Fibroblast of skin of left biceps (primary cell): Measurements from ENCODE around the gene SUFU.
"Not testable (repeated sequence)": the region's sequence is repeated elsewhere in the genome, so short reads cannot be mapped to it uniquely, and the experiment has no call there.

Source experiments
- DNase-seq, 2 experiments: peaks; one replicate each; pipeline ENCODE4 v3.0.0-alpha.2; 2013; ENCODE audit warnings: low read depth in 2 of 2

Gene SUFU

DNA sequence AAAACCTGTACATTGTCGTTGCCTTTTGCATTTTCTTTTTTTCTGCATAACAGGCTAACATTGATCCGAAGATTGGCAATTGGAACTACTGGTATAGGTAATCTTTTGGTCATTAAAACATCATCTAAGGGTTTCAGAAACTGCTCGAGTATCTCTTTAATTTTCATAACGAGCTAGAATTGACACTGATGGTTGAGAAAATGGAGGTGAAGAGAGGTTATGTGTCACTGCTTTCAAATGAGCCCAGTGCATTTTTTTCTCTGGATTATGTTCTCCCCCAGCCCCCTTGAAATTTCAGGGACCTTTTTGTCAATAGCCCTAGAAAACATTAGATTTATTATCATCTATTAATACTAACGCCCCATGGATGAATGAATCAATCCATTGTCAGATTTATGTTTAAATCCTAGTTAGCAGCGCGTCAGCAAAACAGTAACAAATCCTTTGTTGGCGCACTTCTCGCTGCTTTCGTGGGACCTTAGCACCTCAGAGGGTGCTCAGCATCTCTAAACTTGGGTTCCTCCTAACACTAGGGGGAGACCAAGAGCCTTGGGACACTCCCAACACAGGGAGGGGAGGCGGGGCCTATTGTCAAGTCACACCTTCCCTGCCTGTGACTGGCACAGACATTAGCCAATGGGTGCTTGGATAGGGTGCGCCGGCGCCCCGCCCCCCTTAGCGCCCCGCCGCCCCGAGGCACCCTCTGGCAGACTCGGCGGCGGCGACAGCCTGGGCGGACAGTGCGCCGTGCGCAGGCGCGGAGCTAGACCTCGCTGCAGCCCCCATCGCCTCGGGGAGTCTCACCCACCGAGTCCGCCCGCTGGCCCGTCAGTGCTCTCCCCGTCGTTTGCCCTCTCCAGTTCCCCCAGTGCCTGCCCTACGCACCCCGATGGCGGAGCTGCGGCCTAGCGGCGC lies at the start of gene SUFU:
Gene SUFU, plus strand, starts transcription at position 709 of the 915 bp plus-strand sequence. Its CDS starts 181 bp downstream, at position 890.
- DNase-seq, result peak; percentile 97

GRCh38 chr10:102454662-102455487 lies 48.9 kb upstream of the SUFU start:
- not testable (repeated sequence) for DNase-seq

- DNase-seq, result peak; percentile 57 to 61
Measured at GRCh38 chr10:102455893-102456471, 47.8 kb upstream of the SUFU start.

DNA sequence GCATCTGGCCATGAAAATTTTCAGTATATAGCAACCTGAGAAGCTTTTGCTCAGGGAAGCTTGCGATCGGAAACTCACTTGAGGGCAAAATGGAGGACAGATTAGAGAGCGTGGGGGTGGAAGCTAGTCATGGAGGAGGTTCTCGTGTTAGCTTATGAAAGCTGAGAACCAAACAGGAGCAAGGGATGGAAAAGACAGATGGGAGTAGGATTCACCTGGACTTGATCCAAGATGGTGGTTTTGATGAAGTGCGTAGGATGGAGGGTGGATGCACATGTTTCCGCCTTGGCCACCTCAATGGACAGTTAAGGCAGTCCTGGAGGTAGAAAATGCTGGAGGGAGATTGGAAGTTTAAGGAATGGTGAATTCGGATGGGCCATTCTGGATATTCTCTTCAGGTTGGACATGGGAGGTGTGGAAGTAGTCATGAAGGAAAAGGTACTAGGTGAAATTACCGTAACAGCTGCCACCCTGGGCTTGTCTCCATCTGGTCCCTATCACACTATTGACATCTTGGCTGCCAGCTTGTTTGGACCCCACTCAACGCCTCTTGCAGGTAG lies 46.1 kb upstream of the SUFU start:
- no peak for DNase-seq

GRCh38 chr10:102458656-102459055 lies 45.1 kb upstream of the SUFU start:
- no peak for DNase-seq

- no peak for DNase-seq
Measured at GRCh38 chr10:102460836-102461186, 43.0 kb upstream of the SUFU start.

- peak; percentile 31 to 33 for DNase-seq
Measured at GRCh38 chr10:102461187-102462054, 42.4 kb upstream of the SUFU start.

DNA sequence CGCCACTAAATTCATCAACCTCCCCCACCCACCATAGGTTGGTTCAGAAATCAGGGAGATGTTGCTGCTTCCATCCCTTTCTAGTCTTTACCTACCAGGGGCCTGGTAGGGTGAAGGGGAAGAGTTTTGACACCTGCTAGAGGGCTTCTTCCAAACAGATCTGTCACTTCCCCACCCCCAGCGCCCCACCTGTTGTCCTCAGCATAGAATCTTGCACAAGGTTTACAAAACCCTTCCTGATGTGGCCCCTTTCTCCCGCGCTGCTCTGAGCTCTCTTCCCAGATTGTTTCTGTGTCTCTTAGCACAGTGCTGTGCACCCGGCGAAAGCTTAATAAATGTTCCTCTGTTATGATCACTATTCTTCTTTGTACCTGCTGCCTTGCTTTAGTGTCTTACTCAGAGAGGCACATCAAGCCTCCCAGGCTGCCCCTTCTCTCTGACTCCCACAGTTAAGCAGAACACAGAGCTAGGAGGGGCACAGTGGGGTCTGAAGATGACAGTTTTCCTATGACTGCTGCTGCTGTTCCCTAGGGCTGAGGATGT lies 41.2 kb upstream of the SUFU start:
- no peak for DNase-seq

- DNase-seq, result no peak
Measured at GRCh38 chr10:102463983-102464382, 39.8 kb upstream of the SUFU start.

DNA sequence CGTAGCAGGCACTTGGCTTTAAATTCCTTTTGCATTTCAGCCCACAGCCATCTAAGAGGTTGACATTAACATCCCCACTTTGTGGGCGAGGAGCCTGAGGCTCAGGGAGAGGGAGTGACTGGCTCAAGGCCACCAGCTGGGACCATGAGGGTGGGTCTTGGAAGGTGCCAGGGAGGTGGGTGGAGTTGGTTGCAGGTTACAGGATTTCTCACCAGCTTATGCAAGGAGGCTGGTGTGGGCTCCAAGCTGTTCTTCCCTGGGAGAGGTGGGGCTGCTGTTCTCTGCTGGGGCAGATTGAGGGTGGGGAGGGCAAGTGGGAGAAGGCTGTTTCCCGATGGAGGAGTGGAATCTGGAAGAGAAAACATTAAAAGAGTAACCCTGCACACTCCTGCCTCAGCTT lies 38.3 kb upstream of the SUFU start:
- DNase-seq, result no peak

DNA sequence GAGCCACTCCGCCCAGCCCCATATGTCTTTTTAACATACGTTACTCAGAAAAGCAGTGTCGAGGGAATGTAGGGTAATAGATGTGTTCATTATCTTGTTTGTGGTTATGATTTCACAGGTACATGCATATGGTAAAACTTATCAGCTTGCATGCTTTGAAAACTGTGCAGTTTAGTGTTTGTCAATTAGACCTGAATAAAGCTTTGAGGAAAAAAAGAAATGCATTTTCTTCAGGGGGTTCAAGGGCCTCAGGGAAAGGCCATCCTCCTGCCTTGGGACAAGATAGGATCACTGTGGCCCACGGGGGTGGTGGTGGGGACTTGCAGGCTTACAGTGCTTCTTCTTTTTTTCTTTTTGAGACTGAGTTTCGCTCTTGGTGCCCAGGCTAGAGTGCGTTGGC lies 36.5 kb upstream of the SUFU start:
- no peak for DNase-seq

GRCh38 chr10:102467971-102468438 lies 35.8 kb upstream of the SUFU start:
- DNase-seq, result no peak

- no peak for DNase-seq
Measured at GRCh38 chr10:102468683-102469082, 35.1 kb upstream of the SUFU start.

DNA sequence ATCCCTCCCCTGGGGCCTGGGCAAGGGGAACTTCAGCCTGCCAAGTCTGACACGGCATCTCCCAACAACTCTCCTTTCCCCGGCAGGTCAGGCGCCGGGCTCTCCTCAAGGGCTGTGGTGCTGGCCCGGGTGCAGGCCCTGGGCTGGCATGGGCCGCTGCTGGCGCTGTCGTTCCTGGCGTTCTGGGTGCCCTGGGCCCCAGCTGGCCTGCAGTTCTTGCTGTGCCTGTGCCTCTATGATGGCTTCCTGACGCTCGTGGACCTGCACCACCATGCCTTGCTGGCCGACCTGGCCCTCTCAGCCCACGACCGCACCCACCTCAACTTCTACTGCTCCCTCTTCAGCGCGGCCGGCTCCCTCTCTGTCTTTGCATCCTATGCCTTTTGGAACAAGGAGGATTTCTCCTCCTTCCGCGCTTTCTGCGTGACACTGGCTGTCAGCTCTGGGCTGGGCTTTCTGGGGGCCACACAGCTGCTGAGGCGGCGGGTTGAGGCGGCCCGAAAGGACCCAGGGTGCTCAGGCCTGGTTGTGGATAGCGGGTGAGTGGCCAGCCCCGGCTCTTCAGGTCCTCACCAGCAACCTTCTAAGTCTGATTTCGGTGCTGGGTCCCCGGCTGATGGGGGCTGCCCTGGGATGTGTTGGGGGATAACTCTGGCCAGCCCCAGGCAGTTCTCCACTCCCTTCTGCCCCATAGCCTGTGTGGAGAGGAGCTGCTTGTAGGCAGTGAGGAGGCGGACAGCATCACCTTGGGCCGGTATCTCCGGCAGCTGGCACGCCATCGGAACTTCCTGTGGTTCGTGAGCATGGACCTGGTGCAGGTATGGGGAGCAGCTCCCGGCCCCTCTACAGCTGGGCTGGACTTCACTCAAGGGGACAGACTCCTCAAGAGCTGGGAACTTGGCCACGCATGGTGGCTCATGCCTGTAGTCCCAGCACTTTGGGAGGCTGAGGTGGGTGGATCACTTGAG lies 32.9 kb upstream of the SUFU start:
- DNase-seq, result no peak

DNA sequence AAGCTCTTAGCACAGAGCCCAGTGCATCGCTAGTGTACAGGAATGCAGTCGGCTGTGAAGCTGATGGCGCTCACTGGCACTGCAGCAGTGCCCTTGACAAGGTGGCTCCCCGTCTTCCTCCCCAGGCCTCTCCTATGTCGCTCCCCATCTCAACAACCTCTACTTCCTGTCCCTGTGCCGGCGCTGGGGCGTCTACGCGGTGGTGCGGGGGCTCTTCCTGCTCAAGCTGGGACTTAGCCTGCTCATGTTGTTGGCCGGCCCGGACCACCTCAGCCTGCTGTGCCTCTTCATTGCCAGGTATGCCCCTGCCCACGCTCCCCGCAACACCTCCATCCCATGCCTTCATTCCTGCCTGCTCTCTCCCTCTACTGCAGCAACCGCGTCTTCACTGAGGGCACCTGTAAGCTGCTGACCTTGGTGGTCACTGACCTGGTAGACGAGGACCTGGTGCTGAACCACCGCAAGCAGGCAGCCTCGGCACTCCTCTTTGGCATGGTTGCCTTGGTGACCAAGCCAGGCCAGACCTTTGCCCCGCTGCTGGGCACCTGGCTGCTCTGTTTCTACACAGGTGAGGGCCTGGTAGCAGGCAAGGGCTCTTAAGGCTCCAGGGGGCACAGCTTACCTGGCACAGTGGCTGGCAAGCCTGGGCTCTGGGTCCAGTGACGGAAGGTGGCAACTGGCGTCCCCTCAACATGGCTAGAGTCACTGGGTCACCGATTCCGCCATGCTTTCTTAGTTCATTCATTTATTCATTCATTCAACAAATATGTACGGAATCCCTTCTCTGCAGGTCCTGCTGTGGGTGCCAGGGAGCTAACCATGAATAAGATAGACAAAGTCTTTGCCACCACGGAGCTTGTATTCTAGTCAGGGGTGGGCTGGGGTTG lies 30.1 kb upstream of the SUFU start:
- DNase-seq, result no peak

- DNase-seq, result no peak
Measured at GRCh38 chr10:102475451-102476040, 28.2 kb upstream of the SUFU start.

GRCh38 chr10:102476466-102477141 lies 27.2 kb upstream of the SUFU start:
- no peak for DNase-seq
